ENCODE data around the gene CCDC51.

The CCDC51 gene

GRCh38 chr3:48436477-48436787, 3.5 kb downstream of the CCDC51 start:
- no peak overlapping the region for H3K4me3 ChIP-seq (ENCODE audit: low read length)
- DNase-seq (ENCODE audit: low read depth, low spot score): no peak

DNA sequence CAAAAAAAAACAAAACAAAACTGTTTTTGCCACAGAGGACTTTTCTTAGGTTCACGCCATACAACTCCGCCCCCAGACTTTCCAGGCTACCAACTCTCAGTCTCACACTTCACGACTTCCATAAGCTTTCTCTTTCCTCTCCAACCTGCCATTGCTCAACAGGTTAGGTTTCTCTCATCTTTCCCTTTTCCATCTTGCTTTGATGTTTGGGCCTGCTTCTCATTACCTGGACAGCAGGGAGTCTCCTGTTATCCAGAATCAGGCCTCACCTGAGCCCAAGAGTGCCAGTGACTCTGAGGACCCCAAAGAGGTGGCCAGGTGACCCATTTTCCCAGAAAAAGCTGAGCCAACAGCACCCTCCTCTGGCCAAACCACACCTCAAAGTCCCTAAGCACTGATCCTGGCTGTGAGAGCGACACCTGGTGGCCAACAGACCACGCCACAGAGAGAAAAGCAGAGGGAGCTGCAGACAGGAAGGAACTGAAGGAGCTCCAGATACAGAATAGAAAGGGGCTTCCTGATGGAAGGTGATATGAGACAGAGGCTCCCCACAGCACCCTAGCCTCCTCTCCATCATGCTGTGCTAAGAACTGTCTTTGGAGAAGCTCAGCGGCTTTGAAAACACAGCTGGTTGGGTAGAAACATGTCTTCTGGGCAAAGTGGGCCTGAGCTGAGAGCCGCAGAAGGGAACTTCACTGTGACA, 4.0 kb downstream of the CCDC51 start:
- peak; percentile 85 for DNase-seq (ENCODE audit: low read depth, low spot score)
- no peak overlapping the region for H3K4me3 ChIP-seq (ENCODE audit: low read length)

- no peak for DNase-seq (ENCODE audit: low read depth, low spot score)
- H3K4me3 ChIP-seq (ENCODE audit: low read length): no peak overlapping the region
These were observed 4.7 kb downstream of the CCDC51 start for GRCh38 chr3:48435223-48435595.

DNA sequence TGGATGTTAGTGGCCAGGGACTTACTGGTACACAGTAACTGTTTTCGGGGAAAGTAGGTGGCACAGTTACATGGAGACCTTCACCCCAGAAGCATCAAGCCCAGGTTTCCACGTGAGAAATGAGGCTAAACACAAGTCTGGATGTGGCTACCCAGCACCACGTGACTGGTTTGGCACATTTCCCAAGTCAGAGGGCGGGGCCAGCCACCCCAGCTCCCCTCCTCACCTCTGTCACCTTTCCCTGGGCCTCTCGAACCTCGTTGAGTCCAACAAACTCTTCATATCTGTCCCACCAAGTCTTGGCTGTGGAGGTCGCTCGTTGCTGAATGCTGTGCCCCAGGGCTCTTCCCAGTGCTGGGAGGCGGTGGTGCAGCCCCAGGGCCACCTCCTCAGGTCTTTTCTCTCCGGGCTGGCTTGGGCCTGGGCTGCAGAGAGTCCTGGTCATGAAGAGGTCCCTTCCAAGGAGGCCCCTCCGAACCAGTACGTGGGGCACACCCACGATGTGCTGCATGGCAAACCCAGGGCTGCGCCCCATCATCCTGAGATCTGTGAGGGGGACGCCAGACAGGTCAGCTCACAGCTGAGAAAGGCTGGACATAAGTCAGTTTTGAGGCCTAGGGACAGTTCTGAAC, 5.2 kb downstream of the CCDC51 start:
- peak; percentile 32 for DNase-seq (ENCODE audit: low read depth, low spot score)
- no peak overlapping the region for H3K4me3 ChIP-seq (ENCODE audit: low read length)

GRCh38 chr3:48433472-48434118, 6.3 kb downstream of the CCDC51 start:
- no peak overlapping the region for H3K4me3 ChIP-seq (ENCODE audit: low read length)
- DNase-seq (ENCODE audit: low read depth, low spot score): no peak

DNA sequence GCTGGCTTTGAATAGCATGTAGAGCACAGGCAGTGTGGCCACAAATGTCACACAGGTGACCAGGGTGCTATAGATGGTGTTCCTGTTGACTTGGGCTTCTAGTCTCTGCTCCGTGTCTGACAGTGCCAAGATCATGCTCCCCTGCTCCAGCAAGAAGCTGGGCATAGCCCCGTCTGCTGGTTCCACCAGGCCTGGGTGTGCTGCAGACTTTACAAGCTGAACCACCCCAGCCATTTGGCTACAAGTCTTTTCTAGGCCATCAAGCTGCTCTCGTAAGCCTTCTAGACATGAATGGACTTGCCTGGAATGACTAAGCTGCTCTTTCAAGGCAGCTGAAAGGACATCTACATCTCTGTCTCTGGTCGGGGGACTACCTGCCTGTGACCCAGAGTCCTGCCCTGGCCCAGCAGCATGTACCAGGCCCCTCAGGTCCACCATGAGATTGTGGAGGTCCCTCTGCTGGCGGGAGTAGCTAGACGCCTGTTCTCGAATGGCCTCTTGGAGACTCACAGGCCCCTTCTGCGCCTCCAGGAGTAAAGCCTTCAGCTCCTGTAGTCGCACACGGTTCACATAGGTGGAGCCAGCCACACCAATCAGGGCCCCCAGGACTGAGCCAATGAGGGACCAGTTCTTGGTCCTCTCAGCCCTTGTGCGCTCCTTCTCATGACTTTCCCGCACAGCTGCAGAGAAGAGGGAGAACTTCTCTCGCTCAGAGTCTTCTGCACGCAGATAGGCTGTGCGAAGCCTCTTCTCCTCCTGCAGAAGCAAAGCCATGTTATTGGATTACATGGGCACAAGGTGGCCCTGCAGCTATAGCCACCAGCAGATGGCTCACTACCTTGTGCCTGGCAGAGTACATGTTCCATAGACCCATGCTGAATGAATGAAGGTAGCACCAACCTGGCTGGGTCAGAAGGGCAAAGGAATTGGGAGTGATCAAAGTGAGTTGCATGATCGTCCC, 7.2 kb downstream of the CCDC51 start:
- no peak for DNase-seq (ENCODE audit: low read depth, low spot score)
- no peak overlapping the region for H3K4me3 ChIP-seq (ENCODE audit: low read length)

- no peak overlapping the region for H3K4me3 ChIP-seq (ENCODE audit: low read length)
- DNase-seq (ENCODE audit: low read depth, low spot score): no peak
These were observed 8.5 kb downstream of the CCDC51 start for GRCh38 chr3:48431224-48432029.

GRCh38 chr3:48430708-48431101, 9.2 kb downstream of the CCDC51 start:
- no peak for DNase-seq (ENCODE audit: low read depth, low spot score)
- no peak overlapping the region for H3K4me3 ChIP-seq (ENCODE audit: low read length)

DNA sequence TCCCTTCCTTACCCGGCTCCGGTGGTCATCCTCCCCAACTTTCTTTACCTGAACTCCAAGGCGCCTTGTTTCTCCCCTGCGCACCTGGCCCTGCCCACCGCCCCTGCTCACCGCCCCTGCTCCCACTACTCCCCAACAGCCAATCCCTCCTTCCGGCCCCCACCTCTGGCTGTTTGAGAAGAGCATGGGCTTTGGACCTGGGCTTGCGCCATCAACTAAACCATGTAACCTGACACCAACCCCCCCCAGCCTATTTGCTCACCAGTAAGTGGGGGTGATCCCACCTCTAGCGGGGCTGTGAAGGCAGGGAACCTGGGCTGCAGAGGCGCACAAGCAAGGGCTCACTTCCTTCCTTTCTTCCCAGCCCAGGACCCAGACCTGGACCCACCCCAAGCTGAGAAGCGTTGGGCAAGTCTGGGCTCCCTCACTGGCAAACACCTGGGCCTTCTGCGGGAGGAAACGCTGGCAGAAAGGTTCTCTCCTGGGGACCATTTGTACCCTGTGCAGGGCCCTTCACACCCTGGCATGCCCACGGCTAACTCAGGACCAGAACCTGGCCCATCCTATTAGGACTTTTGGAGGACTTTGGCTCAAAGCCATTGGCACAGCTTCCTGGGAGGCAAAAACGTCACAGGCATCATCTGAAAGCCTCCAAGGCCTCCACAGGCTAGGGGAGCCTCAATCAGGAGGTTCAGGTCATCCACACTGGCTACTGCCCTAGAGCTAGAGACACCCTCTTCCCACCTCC, 9.8 kb downstream of the CCDC51 start, which contains the start of gene PLXNB1:
Gene PLXNB1, minus strand, starts transcription at position 127 of the 748 bp plus-strand sequence. CDS start 5,475 bp downstream, outside the sequence.
- H3K4me3 ChIP-seq (ENCODE audit: low read length): peak within 1 kb of the TSS; percentile 57
- no peak for DNase-seq (ENCODE audit: low read depth, low spot score)

GRCh38 chr3:48429317-48429959, 10.5 kb downstream of the CCDC51 start:
- peak overlapping the region; percentile 57 for H3K4me3 ChIP-seq (ENCODE audit: low read length)
- DNase-seq (ENCODE audit: low read depth, low spot score): no peak

DNA sequence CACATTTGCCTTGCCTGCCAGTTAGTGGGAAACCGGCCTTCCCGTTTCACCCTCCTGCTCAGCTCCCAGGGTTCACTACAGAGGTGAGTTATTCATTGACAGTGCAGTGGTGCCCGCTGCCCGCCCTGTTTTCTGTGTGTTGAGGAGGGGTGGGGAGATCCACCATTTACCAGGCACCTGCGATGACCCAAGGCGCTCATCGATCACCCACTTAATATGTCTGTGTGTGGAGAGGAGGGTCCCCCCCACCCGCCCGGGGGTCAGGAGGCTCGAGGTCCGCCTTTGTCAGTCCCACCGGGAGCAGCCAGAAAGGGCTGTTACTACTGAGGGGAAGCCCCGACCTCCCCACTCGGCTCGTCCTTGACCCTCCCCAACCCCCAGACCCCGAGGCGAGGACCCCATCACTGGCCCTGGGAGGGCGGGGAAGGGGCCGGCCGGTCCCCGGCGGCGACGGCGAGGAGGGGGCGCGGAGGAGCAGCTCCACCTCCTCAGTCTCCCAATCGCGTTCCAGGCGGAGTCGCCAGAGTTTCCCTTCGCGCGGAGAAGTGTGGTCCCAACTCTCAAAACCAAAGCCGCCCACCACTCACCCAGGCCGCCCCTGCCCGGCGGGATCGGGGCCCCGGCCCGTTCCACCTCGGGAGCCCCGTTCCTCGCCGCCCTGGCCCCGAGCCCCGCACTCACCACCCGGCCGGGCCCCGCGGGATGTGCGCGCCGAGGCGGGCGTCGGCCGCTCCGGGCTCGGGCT, 11.2 kb downstream of the CCDC51 start:
- peak overlapping the region; percentile 57 for H3K4me3 ChIP-seq (ENCODE audit: low read length)
- DNase-seq (ENCODE audit: low read depth, low spot score): no peak

DNA sequence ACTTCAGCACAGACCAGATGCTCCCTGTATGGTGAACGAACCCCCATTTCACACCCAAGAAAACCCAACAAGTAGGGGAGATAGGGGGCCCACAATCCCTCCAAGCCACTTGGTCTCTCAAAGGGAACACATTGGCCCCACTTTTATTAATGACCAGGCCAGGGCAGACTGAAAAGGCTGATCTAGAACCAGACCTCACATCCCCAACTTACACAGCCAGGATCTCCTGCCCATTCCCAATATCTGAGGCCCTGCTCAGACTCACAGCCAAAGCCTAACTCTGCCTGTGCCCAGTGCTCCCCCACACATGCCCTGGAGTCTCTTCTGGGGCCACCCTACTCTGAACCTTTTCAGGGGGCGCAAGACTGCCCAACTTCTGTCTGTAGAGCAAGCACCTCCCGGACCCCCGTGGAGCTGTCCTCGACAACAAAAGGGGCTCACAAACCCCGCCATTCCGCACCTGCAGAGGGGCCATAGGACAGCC, 11.8 kb downstream of the CCDC51 start:
- no peak for DNase-seq (ENCODE audit: low read depth, low spot score)
- peak overlapping the region; percentile 57 for H3K4me3 ChIP-seq (ENCODE audit: low read length)

GRCh38 chr3:48427630-48427962, 12.3 kb downstream of the CCDC51 start:
- no peak for DNase-seq (ENCODE audit: low read depth, low spot score)
- H3K4me3 ChIP-seq (ENCODE audit: low read length): no peak overlapping the region

GRCh38 chr3:48426944-48427629, 12.8 kb downstream of the CCDC51 start:
- no peak overlapping the region for H3K4me3 ChIP-seq (ENCODE audit: low read length)
- no peak for DNase-seq (ENCODE audit: low read depth, low spot score)

DNA sequence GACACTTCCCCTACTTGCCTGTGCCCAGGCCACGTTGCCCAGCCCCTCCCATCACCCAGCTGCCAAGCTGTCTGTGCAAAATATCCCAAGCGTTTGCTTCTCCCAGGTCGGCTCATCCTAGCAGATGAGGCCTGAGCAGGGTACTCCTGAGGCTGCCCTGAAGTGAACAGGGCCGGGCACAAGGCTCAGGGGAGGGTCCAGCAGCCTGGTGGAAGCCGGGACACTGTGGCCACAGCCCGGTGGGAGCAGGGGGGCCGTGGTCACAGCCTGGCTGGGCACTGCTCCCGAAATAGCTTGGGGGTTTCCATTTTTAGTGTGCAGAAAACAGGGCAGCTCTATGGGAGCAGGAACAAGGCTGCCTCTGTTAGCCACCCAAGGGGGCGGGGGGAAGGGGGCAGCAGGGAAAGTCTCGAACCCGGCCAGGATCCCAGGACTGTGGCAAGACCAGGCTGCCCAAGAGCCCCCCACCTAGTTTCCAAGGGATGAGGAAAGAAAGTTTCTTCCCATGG, 13.5 kb downstream of the CCDC51 start:
- no peak overlapping the region for H3K4me3 ChIP-seq (ENCODE audit: low read length)
- DNase-seq (ENCODE audit: low read depth, low spot score): no peak

- no peak for DNase-seq (ENCODE audit: low read depth, low spot score)
- no peak overlapping the region for H3K4me3 ChIP-seq (ENCODE audit: low read length)
These were observed 14.6 kb downstream of the CCDC51 start for GRCh38 chr3:48425281-48425812.
